ENCODE results near the gene B3GNT2.

GRCh38 chr2:62257466-62257865 is 61.6 kb downstream of the B3GNT2 start:
- TF ChIP-seq EZH2 (IDR thresholded peaks at IDR 0.05; ENCODE audit: low read depth, unreplicated experiment) (no peak), CTCF (conservative IDR thresholded peaks at IDR 0.05; ENCODE audit: low read depth in 2 of 2) (no peak), REST (IDR thresholded peaks at IDR 0.05; ENCODE audit: unreplicated experiment) (no peak), POLR2AphosphoS5 (IDR thresholded peaks at IDR 0.05; ENCODE audit: low read depth) (no peak), EZH2phosphoT487 (IDR thresholded peaks at IDR 0.05; ENCODE audit: unreplicated experiment) (no peak), CREB1 (CRISPR knock-in tag; IDR thresholded peaks at IDR 0.05; ENCODE audit: low read depth) (no peak), ZNF462 (CRISPR knock-in tag; IDR thresholded peaks at IDR 0.05) (no peak), NANOG (IDR thresholded peaks at IDR 0.05; ENCODE audit: borderline replicate concordance) (no peak)
